Left forelimb (tissue), 1 donor: ENCODE measurements around the gene IGF1R.

Experiments used
- DNase-seq: peaks from one replicate; pipeline ENCODE4 v3.0.0-alpha.2; 2018; ENCODE audit warnings: low spot score

The IGF1R gene

DNA sequence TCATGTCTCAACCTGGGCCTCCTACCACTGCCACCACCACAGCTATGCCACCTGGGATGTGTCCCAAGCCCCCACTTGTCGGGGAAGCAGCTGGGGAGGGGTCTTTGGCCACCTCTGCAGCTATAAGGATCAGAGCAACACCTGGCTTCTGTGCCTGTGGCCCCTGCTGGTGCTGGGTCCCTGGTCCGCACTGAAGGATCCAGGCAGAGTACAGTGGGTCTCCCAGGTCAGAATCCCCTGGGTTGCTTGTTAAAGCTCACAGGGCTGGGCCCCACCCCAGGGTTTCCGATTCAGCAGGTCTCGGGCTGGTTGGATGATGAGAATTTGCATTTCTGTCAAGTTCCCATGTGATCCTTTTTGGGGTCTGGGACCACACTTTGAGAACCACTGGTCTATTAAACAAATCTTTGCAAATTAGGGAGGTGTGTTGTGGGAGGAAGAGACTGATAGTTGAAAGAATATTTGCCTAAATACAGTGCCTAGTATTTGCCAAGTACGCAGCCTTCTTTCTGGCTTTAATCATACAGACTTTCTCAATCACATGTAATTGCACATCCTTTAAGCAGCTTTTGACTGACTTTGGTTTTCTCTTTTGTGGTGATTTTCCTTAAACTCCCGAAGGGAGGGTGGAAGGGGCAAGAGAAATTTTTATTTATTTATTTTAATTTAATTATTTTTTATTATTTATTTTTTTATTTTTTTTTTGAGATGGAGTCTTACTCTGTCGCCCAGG lies 127.3 kb downstream of the IGF1R start:
- no peak for DNase-seq

DNA sequence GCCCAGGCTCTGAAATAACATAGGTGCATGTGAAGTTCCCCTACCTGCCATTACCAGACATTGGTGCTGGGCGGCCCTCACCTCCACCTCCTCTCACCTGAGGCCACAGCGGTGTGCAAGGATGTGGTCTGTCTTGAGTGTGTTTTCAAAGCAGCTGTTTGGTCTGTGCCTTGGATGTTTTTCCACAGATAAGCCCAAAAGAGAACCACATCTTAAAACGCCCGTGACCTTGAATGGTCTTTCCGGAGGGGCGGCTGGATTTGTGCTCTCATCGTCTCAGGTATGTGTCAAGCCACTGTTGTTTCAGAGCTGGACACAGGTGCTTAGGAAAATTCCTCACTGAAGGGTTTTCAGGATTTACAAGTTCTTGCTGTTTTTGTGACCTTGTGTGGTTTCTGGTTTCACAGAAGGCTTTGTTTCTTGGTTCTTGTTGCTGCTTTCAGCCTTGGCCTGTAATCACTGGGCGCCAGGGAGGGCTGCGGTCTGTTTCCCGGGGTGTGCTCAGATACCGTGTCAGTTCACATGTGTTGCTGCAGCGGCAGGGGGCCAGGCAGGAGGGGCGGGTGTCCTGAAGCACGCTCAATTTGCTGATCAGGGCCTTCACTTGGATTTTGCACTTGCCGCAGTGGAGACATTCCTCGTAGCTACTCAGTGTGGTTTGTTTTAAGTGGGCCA lies 128.4 kb downstream of the IGF1R start:
- no peak for DNase-seq

DNA sequence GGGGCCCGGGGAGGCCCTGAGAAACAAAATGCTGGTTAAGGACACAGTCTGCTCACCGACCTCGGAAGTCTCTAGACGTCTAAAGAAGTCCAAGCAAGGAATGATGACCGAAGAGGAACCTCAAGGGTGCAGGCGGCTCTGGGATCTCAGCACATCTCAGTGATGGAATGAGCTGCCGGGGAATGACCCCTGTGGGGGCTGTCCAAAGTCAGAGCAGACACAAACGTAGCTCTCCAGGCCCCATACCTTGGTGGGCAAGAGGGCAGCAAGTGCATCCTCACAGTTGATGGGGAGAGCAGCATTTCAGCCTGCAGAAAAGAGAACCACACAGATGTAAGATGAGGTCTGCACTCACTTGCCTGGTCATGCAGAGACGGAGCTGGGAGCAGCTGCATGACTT lies 129.1 kb downstream of the IGF1R start:
- no peak for DNase-seq

DNA sequence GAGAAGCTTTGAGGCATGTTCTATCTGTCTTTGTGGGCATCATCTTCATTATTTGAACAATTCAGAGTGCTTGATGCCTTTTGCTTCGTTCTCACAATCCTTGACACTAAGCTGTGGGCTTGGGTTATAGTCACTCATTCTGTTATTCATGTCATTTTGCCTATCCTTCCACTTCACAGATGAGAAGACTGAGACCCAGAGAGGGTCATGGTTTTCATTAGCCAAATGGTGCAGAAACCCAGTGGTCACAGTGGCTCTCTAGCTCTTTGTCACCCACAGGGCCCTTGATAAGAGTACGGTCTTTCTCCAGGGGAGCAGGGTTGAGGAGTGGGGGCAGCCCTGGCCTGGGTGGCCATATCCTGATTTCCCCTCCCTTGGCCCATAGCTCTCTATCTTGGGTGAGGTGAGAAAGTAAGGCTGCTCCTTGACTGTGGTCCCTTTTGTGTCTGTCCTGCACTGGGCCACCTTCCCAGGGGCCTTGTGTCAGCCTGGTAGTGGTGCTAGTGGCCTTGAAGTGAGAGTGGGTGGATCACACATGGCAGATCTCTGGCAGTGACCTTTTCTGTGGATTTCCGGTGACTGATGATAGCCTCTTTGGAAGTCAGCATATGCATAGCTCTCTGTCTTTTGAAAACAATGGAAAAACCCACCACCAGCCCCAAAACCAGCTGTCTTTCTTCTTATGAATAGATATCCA lies 130.1 kb downstream of the IGF1R start:
- DNase-seq, result no peak

DNA sequence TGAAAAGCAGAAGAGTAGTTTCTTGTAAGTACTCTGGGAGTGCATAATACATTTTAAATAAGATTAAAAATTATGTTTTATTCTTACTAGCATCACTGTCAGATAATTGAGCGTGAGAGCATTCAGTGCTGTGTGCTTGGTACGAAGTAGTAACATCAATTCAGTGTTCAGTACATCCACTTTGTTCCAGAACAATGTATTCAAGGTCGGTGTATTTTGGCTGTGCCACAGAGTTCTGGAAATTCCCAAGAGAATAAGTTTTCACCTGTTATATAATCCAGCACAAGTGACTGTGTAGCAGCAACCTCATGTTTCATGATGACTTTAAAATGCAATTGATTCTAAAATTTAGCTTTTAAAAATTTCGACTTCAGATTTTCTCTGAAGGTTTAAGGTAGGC lies 130.6 kb downstream of the IGF1R start:
- no peak for DNase-seq

DNA sequence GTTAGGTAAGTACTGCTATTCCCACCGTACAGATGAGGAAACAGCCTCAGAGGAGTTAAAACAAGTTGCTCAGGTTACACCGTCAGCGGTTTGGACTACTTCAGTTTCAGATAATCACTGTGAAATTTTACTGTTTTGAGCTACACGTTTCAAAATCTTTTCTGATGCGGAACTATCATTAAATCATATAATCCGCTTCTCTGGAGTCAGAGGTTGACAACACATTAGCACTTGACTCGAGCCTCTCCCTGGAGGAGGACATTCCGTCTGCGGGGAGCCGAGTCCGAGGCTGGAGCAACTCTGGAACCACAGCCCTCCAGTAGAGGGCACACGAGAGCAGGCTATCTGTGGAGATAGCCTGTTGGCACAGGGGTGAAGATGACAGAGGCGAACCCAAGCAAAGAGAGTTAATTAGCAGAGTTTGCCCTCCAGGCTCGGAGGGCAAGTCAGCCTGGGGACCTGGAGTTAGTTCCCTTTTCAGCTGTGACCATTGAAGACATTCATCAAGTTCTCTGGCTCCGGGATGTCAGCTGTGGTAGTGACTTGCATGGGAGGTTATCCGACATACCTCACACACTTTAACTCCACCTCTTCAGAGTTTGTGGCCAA lies 131.2 kb downstream of the IGF1R start:
- peak; percentile 85 for DNase-seq

DNA sequence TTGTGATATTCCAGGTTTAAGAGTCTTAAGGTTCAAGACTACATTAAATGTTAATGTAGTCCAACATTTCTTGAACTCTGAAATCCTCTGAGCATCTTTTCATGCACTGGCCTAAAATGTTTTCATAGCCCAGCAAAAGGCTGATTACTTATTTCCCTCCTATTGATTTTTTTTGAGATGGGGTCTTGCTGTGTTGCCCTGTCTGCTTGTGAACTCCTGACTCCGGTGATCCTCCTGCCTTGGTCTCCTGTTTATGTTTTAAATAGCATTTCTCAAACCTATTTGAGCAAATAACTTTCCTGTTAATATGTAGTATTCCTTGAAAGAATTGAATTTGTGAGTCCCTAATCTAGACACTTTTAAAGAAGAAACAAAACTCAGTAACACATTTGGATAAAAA lies 133.5 kb downstream of the IGF1R start:
- no peak for DNase-seq

DNA sequence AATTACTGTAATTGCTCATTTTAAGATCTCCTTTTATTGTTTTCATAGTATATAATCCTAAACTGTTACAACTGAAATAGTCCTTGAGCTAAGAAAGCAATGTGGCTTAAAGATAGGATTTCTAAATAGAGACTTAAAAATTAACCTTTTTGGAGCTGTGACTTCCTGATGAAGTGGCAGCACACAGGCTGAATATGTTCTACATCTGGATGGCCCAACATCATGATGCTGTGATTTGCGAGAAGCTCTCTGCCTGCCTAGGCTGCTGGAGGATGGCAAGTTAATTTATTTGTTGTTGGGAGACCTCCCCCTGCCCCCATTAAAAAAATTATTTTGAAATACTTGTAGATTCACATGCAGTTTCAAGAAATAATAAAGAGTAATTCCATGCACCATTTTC lies 134.5 kb downstream of the IGF1R start:
- no peak for DNase-seq

DNA sequence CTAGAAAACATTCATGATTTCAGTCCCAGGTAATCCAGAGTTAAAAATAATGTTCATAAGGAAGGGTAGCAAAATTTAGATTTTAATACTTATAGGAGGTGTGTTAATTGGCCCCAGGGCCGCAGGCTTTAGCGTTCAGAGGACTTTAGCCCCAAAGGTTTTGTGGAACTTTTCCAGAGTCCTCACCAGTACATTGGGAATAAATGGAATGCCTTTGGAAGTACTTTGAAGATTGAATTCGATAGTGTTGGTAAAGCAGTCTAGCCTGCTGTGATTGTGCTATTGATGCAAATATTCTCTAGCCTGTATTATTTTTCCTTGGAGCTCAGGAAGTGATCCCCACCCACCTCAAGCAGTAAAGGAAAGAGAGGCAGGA lies 137.1 kb downstream of the IGF1R start:
- DNase-seq, result no peak

DNA sequence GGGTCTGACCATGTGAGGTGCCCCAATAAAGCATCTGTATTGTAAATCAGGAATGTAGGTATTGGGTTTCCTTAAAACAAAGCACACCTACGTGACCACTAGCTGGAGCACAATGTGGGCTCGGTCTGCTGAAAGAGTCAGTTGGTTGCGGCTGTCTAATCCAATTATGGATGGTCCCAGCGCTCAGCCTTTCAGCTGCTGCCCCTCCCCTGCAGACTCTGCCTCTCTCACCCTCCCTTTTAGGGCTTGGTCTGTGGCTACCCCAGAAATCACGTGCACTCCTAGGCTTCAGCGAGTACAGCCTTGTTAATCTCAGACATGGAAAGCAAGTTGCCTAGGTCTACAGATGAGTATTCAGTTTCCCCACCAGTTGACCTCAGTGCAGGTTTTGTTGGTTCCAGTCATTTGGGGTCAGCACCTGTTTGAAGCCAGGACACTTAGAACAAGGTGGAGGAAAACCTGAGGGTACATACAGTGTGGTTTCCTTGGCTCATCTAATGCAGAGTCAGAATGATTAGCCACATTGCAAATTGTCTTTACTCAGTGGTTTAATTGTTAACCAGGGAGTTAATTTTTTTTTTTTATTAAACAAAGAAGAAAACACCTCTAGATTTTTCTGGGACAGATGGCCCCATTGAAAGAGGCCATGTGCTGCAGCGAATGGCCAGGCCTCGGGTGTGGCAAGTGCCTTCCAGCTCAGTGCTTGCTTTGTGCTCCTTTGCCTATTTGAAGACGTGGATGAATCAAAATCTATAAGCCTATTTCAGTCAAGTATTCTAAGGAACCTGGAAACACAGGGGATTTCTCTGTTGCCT lies 137.7 kb downstream of the IGF1R start:
- DNase-seq, result no peak

DNA sequence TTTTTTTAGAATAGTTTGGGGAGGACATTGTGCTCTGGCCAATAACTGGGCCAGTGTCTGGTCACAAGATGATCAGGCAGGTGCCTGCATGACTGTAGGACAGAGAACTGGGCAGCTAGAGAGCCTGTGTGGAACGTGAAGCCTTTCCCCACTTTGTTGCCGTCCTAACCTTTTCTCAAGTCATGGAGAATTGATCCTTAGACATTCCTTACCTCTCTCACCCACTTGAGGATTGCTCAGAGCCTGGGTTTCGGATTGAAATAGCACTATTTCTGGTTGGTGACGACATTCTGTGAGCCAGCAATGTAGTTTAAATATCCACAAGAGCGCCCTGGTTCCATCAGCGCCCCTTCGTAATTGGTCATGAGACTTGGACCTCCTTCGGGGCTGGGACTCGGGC lies 138.4 kb downstream of the IGF1R start:
- DNase-seq, result no peak

DNA sequence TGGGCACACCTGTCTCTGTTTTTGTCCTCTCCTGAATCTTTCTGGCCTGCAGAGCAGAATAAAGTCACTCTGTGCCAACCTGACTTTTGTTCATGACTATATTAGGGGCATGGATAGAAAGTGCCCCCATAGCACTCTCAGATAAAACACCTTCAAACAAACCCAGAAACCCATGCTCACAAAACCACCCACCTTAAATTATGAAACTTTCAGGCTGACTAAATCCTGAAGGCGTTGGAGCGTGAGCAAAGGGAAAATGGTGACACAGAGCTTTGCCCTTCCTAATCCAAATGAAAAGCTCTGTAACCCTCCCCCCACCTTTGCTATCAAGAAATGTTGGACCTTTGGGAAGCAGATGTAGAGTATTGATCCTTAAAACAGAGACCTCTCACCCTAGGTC lies 138.9 kb downstream of the IGF1R start:
- no peak for DNase-seq

DNA sequence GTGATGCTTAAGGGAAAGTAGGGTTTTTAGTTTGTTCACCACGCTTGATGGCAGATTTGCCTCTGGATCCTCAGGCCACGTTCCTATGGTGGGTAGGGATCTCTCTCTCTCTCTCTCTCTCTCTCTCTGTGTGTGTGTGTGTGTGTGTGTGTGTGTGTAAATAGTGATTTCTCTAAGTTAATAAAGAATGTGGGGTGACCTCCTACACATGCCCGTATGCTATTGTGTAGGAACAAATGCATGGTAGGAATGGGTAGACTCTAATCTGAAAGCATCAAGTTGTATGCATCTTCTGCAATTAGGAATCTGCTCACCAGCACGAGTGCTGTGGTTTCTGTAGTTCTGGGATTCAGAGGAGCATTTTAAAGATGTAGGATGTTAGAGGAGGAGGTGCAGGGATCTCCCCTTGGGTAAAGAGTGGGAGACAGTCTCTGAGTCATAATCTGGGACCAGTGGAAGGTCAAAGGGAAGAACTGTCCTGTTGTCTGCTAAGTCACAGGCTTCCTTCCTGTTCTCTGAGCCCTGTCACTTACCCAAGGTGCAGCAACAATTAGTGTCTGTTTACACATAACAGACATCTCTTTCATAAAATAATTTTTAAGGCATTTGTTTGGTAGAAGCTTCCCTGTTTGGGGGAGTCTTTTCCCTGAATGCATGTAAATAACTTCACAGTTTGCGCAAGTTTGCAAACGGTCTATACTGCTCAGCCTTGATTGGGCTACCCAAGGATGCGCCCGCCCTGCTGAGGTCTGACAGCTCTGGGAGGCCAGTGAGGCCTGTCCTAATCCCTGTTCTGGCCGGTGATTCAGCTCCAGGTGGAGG lies 139.8 kb downstream of the IGF1R start:
- DNase-seq, result no peak

DNA sequence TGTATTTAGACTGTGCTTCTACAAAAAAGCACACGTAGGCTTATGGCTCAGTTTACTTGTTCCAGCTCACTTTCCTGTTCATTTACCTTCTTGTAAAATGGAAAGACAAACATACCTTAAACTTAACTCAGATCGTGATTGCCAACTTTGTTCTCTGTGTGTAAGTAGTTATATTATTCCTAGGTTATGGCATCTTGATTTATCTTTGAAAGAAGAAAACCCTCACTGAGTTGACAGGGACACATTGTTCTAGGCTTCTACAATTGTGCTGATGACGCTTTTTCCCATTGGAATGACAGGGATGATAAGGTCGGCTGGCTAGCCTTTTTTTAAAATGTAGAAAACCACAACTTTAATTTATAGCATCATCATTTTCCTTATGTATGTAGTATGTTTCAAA lies 140.7 kb downstream of the IGF1R start:
- DNase-seq, result no peak

DNA sequence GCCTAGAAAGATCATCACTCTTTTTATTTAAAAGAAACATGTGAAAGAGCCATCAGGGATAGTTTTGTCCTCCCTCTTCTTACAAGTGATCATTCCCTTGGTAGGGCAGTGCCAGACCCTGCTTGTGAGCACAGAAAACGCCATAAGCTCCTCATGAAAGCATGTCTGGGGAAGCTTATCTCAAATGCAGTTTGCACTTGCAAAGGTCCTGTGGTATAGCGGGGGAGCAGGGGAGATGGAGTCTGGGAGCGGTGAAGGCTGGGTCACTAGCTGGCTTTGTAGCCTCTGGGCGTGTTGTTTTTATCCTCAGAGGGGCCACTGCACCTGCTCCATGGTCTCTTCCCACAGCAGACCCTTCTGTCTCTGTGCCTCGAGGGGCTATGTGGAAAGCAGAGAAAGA lies 141.9 kb downstream of the IGF1R start:
- DNase-seq, result no peak

DNA sequence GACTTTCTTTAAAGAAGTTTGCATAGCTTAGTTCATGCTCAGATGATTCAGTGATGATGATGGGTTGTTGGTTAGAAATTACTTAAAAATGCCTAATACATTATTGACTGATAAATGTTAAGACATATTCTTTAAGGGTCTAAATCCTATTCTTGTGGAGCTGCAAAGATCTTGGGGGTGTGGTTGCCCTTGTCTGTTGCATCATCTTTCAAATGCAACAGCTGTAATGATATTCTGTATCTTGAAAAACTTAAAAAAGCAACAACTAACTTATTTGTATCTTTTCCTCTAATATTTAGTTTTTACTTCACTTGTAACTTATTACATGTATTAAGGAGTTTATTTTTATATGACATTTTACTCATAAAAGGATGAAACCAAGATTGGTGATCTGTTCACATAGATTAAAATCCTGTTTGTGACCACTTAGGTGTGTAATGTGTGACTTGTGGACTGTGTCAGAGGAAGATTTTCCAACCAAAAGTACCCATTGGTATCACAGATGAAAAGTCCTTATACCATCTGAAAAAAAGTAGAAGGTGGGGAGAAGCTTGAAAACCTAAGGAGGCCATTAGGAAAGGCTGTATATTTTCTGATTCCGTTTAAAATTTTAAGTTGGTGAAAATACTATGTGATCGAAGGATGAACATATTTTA lies 142.8 kb downstream of the IGF1R start:
- no peak for DNase-seq

DNA sequence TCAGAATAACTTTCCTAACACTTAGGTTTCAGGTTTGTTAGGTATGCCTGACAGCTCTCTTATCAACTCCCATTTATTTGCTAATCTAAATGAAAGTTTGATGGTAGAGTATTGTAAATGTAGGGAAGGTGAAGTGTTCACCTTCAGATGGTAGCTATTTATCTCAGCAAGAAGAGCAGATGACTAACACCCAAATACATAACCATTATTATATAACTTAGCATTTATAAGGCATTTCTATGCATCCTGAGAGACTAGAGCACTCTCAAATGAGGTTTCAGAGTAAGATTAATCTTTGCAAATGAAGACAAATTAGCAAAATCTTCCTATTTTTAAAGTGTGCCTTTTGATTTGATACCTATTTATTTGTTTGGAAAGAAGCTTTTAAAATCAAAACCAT lies 143.8 kb downstream of the IGF1R start:
- DNase-seq, result no peak

DNA sequence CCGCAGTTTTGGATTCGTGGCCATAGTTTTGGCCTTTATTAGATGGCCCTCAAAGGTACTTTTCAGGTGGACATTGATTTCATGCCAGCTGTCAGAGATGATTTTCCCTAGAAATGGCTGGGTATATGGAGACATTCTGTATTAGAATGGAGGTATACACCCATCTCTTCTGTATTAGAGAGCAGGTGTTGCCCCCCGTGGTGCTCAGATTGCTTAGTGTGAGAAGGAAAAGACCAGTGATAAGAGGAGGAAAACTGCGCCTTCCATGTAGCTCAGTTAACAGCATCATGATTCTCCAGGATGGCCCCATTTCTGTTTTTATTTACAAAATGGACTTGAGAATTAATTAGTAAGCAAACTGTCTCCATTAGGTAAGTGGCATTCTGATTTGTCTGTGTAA lies 145.9 kb downstream of the IGF1R start:
- DNase-seq, result peak; percentile 5

DNA sequence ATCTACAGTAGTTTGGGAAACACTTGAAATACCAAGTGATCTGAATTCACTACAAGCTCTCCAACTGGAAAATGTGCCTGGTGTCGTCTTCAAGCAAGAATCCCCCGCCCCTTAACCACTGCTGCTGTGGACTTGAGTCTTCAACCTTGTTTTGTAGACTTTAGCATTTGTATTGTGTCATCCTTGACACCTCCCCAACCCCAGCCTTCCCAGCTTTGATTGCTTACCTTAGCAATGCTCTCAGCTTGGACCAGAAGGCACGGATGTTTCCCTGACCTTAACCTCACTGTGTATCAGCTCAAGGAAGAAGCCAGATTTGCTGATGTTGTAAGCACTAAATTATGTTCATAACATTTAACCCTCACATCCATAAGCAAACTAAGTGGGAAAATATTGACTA lies 146.4 kb downstream of the IGF1R start:
- DNase-seq, result peak; percentile 26

DNA sequence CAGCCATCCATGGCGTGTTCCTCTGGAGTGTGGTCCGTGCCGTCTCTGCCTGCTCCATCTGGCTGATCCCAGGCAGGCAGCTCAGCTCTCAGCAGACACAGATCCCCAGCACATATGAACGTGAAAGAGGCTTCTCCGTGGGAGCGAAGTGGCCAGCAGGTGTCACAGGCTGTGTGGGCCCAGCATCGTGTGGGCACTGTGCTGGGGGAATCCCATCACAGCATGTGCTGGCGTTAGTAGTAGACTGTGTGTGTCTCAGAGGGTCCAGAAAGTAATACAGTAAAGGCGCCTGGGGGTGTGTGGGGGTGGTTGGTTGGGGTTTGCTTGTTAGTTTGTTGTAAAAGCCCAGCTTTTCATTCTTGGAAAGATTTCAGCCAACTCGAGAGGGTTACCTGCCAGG lies 147.6 kb downstream of the IGF1R start:
- DNase-seq, result peak; percentile 42
